NCI-H524 (cell line): ENCODE results near the gene CHGA.

ENCODE experiments used
- DNase-seq, 2 experiments: peaks; one replicate each; lab custom pipeline; 2025; lab: John Stamatoyannopoulos, UW

CHGA gene

DNA sequence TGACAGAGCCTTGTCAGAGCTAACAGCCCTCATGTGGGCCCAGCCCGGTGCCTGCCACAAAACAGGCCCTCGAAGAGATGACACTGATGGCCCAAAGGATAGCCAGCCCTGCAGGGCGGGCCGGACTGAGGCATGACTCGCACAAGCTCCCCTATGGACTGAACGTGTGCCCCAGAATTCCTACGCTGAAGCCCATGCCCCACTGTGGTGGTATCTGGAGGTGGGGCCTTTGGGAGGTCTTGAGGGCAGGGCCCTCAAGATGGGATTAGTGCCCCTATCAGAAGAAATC lies 38.6 kb downstream of the CHGA start:
- DNase-seq = no peak

DNA sequence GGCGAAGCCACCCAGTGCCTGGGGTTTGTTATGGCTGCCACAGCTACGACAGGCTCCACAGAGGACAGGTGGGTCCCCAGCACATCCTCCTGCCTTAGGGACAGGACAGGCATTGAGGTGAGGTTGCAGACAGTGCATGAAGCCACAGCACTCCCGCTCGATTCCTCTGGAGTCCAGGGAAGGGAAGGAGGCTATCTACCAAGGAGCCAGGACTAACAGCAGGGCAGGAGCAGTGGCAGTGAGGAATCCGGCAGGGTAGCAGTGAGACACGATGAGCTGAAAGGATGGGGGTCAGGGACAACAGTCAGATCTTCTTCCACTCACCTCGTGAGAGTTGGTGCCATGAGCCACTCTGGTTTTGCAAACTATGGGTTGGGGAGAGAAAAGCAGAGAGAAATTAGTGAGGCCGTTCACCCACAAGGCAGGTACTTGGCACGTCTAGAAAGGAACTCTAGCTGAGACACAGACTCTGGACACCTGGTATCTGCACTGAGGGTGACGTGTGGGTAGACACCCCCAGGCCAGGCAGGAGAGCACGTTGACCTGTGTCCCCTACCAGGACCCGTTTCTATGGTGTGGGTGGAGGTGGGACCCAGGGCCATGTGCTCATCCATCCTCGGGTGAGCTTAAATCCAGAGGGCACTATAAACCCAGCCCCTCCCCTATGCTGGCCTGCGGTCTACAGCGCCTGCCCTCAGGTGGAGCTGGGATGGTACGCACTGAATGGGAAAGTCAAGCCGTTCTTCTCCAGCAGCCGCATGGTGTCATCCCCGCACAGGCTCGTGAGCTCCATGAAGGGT lies 39.3 kb downstream of the CHGA start:
- no peak for DNase-seq

DNA sequence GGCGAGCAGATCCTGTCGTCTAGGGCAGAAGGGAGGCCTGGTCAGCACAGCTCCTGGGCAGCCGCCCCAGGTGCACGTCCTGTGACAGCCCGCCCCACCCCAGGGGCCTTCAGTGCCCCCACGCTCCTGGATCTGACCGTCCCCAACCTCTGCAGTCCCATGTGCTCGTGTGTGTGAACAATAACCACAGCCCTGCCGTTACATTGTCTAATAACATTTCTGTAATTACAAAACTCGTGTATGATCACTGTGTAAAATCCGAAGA lies 39.8 kb downstream of the CHGA start:
- DNase-seq = no peak

DNA sequence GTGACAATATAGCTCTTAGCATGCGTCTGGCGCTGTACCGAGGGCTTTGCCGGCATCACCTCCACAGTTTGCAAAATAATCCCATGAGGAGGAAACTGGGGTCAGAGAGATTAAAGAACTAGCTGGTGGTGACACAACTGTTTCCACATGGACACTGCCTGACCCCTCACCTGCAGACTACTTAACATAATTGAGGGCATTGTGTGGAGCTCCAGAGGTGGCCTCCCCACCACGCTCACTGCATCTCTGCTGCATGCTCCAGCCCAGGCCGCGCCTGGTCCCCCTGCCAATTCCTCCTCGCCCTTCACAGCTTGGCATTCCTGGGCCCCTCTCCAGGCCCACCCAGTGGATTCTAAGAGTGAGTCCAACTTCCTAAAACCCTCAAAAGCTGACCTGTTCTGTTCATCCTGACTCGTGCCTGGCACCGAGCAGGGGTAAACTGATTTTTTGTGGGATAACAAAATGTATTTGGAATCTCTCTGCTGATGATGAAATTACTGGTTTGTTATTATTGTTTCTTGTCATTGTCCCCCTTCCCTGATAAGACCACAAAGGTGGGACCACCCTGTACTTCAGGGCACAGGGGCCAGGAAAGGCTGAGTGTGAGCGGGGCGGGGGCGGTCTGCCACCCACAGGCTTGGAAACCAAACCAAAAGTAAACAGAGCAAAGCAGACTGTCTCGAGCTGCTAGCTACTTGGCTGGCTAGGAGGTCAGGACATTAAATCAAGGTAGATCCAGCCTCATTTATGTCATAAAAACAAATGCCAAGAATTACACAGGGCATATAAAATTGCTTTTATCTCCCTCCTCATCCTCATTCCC lies 40.6 kb downstream of the CHGA start:
- DNase-seq = no peak

DNA sequence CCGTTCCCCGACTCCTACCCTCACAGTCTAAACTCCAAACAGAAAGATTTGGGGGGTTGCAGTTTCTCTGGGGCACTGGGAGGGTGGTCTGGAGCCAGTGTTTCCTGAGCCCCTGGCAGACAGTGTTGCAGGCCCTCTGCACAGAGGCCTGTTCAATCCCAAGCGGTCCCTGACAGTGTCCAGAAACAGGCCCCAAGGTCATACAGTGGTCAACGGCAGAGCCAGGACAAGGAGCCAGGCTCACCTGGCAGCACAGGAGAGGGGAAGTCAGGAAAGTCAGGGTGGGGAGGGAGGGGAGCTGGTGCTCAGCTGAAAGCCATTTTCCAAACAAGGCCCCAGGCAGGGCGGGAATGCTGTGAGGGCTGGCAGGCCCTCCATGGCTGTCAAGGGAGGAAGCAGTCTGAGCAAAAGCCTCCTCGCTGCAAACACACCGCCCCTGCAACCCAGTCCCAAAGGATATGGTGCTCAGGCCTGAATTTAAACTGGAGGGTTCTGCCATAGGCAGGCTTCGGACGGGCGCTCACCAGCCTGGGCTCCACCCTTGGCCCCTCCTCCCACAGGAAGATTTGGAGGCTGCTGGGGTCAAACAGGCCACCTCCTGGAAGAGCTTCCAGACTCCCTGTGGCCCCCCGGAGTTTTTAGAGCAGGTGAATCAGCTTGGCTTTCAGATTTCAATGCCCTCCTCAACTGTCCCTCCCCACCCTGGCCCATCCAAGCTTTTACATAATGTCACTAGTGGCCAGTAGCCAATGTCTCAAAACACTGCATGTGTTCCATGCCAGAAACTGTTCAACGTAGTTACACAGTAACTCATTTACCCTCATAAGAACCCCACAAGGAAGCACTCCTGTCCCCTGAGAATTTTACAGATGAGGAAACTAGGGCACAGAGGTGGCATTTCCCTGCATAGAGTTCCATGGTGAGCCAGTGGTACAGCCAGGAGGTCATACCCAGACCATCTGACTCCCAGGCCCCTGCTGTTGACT lies 41.5 kb downstream of the CHGA start:
- DNase-seq = no peak

DNA sequence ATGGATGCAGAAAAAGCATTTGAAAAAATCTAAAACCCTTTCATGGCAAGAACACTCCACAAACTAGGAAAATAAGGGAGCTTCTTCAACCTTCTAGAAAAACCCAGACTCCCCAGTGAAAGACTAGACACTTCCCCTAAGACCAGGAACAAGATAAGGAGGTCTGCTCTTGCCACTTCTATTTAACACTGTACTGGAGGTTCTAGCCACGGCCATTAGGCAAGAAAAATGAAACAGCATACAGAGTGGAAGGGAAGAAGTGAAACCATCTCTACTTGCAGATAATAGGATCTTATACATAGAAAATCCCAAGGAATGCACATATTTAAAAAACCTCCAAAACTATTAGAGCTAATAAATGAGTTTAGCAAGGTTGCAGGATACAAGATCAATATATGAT lies 42.3 kb downstream of the CHGA start:
- no peak for DNase-seq

DNA sequence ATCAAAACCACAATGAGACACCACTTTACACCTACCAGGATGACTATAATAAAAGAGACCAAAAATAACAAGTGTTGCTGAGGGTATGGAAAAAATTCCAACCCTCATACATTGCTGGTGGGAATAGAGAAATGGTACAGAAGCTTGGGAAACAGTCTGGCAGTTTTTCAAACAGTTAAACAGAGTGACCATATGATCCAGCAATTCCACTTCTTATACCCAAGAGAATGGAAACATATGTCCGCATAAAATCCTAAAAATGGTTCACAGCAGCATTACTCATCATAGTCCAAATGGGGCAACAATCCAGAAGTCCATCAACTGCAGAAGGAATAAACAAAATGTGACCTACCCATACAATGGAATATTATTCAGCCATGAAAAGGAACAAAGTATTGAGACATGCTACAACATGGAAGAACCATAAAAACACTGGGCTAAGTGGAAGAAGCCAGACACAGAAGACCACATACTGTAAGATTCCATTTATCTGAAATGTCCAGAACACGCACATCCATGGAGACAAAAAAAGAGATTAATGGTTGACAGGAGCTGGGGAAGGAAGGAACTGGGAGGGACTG lies 44.5 kb downstream of the CHGA start:
- DNase-seq = no peak

DNA sequence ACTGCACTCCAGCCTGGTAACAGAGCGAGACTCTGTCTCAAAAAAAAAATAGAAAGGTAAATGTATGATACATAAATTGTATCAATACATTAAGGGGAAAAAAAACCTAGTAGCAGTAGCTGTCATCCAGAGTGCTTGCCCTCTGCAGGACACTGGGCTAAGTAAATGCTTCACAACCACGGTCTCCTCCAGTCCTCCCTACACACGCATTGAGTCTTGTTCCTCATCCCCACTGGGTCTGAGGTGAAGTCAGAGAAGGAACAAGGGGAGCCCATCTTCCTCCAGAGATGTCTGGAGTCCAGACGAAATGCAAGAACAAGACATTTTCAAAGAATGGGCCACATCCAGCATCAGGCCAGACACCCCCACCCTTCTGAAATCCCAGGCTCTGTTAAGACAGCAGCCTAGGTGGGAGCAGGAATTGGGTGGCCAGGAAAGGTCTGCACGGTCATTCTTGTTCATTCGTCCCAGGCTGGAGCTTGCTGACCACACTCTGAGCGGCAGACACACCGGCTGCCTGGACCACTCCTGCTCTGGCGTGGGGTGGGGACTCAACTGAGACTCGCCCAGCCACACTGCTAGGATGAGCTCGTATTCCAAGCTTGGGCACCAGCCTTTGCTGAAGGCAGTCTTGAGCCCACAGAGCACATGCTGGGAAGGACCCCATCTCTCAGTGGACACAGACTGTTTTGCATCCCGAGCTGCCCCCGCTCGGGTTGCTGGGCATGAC lies 45.5 kb downstream of the CHGA start:
- no peak for DNase-seq

DNA sequence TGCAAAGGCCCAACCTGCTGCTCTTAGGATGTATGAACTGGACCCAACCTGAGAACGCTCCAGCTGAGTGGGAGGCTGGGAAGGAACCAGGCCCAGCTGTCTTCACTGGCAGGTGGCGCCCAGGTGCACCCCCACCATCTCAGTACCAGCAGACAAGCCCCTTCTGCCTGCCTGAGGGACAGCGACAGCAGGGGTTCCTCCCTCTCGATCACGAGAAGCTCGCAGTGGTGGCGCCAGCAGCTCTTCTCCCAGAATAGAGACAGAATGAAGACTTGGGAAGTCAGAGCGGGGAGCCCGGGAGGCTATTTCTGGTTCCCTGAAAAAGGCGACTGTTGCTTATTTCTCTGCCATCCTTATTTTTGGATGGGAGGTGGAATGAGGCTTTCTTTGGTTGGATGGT lies 46.5 kb downstream of the CHGA start:
- peak; percentile 75 to 91 for DNase-seq

DNA sequence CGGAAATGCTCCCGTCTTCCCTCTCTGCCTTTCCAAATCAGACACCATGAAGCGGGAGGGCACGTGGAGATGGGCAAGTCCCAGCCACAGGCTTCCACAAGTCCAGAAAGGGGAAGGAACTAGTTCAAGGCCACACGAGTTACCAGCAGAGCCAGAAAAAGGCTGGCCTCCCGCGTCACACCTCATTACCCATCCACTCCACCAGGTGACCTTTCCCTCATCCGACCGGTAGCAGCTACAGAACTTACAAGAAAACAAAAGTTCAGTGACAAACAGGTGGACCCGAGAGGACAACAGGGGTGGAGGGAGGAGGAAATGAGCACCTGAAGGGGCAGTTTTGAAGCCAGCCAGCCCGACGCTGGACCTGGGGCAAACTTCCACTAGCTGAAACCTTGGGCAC lies 46.9 kb downstream of the CHGA start:
- DNase-seq = peak in 1 of 2 experiments; percentile 44

DNA sequence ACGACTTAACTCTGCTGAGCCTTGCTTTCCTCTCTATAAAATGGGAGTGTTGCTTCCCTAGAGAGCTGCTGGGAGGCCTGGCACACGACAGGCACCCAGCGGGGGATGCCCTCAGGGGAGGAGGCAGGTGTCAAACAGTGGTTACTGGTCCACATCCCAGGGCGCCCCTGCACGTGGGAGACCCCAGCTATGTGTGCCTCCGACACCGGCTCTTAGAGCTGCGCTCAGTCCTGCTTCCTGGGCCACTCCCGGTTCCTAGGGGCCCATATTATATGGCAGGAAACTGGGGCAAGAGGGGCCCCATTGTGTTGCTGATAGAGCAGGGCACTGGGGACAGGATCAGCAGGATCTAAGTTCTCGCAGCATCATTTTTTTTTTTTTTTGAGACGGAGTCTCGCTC lies 47.3 kb downstream of the CHGA start:
- no peak for DNase-seq

DNA sequence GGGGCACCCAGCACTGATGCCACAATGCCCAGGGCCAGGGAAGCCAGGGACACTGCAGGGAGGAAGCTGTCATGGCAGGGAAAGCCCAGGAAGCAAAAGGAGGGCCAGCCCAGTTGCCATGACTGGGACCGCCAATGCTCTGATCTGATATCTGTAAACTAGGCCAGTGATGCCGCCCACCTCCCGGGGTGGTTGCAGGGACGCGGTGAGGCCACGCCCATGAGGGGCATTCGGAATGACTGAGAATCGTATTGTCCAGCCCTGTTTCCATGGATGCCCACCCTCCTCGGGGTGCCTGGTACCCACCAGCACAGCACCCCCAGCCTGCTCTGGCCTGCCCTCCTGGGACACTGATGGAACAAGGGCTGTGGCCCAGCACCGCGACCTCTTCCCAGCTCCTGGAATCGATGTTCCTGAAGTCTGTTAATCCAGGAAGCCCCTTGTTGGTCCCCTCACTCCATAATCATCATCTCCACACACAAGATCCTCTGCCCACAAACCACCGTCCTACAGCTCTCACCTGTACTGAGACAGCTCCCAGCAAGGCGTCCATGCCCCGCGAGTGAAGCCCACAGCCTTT lies 48.7 kb downstream of the CHGA start:
- no peak for DNase-seq

DNA sequence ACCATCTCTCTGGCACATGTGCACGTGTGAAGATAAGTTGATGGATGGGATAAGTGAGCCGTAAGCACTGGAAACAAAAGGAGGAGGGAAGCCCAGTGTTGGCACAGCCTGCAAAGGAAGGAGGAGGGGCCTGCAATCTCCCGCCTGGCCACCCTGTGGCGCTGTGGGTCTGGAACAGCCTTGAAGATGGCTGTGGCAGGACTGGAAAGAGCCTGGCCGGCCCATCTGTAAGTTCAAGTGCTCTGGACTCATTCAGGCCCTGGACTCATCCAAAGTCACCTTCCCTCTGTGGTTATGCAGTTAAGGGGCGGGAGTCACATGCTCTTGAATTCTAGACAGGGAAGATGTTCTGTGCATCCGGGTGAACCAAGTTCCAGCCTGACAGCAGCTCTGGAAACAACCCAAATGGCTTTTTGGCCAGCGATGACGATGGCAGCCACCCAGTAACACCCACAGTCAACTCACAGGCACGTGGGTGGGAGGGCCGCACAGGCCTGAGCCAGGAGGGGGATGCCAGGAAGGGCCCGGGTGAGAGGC lies 50.4 kb downstream of the CHGA start:
- DNase-seq = peak; percentile 63 to 78

DNA sequence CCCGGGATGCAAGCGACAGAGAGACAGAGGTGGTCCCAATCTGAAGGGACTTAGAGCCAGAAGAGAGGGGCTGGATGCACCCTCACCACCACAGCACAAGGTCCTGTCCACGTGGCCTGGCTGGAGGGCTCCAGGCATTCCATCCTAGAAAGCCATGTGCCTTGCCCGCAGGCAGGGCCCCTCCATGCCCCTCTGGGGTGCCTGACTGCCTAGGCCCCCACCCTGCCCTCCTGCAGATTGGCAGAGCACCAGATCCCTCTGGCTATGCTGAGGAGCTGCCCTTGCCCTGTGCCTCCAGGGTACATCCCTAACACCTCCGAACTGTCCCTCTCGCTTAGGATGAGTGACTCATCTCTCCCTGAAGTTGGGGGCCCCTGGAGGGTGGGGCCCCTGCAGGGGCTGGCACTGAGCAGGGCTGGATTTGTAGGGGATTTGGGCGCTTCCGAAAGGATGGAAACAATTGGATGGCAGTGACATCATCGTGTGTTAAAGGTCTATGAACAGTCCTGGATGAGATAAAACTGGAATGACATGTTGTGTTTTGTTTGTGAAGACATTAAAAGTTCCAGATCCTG lies 50.9 kb downstream of the CHGA start:
- no peak for DNase-seq

DNA sequence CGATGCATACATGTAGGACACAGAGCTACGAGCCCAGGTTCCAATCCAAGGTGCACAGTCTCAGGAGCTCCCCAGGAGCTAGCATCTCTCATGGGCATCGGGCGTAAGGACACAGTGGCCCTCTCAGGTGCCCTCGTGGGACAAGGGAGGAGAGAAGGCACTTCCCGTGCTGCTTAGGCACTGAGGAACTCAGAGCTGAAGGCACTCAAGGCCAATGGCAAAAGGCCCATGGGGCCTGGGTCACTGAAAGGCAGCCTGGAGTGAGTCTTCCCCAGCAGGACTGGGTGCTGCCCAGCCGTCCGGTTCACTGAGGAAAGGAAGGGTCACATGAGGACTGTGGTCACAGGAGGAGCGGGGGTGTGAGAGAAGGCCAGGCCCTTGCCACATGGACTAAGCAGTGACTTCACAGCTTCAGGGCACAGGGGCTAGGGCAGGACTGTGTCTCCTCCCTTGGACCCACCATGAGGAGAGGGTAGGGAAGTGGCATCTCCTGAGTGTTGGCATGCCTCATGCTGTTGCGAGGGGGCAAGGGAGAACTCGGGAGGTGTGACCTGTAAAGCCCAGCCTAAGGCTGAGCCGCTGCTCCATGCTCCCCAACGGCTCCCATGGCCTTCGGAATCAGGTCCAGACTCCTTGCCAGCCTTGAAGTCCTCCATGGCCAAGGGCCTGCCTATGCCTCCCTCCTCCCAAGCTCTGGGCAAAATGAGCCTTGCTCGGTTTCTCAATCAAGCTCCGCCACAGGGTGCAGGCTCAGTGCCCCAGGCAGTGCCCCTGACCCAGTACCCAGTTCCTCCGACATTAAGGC lies 51.8 kb downstream of the CHGA start:
- no peak for DNase-seq

DNA sequence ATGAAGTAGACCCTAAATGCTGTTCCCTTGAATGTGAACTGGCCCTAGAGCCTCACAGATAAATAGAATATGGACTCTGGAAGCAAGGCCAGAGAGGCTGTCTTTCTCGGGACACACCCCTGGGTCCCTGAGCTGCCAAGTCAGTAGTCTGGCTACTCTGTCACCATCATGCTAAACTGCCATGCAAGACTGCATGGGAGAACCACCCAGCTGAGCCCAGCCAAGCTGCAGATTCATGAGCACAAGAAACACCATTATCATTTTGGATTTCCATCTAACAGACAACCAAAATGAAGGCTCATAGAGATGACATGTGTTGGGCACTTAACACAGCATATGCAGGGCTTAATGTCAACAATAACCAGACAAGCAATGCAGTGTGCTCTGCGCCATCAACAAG lies 53.3 kb downstream of the CHGA start:
- DNase-seq = no peak

DNA sequence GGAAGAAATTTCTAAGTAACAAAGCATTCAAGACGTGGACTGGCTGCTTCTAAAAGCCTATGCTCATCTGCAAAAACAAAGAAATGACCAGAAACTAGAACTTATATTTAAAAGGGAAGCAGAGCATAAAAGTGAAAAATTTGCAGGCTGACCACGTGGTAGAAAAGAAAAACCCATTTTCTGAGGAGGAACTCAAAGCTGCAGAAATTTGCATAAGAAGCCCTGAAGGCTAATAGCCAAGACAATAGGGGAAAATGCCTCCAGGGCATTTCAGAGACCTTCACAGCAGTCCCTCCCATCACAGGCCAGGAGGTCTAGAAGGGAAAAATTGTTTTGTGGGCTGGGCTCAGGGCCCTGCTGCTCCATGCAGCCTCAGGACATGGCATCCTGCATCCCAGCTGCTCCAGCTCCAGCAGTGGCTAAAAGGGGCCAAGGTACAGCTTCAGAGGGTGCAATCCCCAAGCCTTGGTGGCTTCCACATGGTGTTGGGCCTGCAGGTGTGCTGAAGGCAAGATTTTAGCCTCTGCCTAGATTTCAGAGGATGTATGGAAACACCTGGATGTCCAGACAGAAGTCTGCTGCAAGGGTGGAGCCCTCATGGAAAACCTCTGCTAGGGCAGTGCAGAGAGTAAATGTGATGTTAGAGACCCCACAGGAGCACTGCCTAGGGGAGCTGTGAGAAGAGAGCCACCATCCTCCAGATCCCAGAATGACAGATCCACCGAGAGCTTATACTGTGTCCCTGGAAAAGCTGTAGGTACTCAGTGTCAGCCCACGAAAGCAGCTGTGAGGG lies 55.5 kb downstream of the CHGA start:
- DNase-seq = no peak

DNA sequence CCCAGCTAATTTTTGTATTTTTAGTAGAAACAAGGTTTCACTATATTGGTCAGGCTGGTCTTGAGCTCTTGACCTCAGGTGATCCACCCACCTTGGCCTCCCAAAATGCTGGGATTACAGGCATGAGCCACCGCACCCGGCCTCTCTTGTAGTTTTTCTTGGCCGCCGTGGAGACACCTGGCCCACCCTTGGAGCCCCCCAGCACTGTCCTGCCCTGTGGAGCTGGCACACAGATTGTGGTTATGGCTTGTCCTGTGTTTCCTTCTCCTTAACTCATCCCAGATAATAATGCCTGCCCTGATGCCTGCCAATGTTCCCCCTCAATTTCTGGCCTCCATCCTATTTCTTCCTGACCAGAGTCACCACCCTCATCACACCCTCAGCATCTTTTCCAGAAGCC lies 57.9 kb downstream of the CHGA start:
- no peak for DNase-seq

DNA sequence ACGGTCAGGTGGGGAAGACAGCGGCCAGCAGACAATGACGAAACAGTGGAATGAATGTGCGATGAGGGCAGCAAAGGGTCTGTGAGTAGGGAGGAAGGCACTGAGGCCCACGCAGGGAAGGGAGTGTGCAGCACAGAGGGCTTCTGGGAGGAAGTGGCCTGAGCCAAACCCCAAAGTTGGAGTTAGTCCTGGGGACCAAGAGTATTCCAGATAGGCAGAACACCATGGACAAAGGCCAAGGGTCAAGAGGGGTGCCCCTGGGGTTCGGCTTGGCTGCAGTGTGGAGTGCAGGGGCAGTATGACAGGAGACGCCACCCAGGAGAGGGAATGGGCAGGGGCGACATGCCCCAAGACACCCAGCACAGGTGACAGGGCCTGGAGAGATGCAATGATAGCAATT lies 58.8 kb downstream of the CHGA start:
- DNase-seq = no peak
